KOPT-K1 (cell line): ENCODE measurements around the gene MT1B.
"Not testable (repeated sequence)": the region's sequence is repeated elsewhere in the genome, so short reads cannot be mapped to it uniquely, and the experiment has no call there.

Experiments used
- H3K27ac ChIP-seq: fragments of 200-600 bp; sonication (generic); 2 replicates; pipeline ENCODE4 v1.5.1; 2016; ENCODE audit warnings: antibody characterized with exemption, mild to moderate bottlenecking, low read depth, low read length; ENCODE audit not compliant: poor library complexity, severe bottlenecking
- H3K36me3 ChIP-seq: fragments of 200-600 bp; sonication (generic); 2 replicates; pipeline ENCODE4 v1.5.1; 2017; ENCODE audit warnings: antibody characterized with exemption, mild to moderate bottlenecking, low read length, moderate library complexity; ENCODE audit not compliant: insufficient read depth
- H3K9me3 ChIP-seq: fragments of 200-600 bp; sonication (generic); 2 replicates; pipeline ENCODE4 v1.5.1; 2017; ENCODE audit warnings: antibody characterized with exemption, low read length, mild to moderate bottlenecking; ENCODE audit not compliant: insufficient read depth, poor library complexity, severe bottlenecking

MT1B gene

GRCh38 chr16:56664506-56664905, 12.8 kb downstream of the MT1B start:
- H3K9me3 ChIP-seq, result no peaks in the 10 kb centered on the region
- no peak overlapping the region for H3K27ac ChIP-seq
- no peaks in the 10 kb centered on the region for H3K36me3 ChIP-seq

DNA sequence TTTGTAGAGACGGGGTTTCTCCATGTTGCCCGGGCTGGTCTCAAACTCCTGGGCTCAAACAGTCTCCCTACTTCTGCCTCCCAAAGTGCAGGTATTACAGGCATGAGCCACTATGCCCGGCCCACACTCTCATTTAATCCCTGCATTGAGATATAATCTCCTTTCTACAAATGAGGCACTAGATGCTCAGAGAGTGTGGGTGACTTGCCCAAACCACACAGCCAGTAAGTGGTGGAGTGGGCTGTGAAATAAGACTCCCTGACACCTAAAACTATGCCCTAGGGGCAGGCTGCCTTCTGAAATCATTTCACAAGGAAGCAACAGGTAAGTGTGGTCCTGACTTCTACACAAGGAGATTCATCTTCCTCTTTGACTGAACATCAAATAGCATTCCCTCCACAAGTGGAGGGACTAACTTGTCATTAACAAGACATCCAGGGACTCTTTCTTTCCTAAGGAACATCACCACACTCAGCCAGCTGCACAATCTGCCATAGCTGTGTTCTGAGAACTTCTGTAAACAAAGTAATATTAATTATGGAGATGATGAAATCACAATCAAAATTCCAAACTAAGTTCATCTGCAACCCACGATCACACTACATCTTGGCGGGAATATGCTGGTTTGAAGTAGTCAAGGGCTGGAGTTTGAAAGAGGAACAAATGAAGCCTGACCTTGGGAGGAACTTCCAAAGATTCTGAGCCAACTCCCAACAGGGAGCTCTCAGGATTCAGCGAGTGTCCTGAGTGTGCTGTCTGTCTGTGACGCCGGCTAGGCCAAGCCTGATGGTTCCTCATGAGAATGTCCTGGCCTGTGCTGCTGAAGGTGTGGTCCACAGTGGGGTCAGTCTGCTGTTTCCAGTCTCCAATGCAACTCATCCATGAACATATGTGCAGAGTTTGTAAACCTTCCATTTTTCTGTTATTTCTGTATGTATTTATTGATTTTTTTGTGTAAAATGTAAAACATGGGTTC, 13.9 kb downstream of the MT1B start:
- not testable (repeated sequence) for H3K9me3 ChIP-seq, H3K36me3 ChIP-seq

GRCh38 chr16:56667581-56668571, 16.2 kb downstream of the MT1B start, which contains the start of gene MT1G:
Gene MT1G (minus strand): TSS chr16:56668065. CDS start chr16:56667993, 72 bp downstream.
- H3K27ac ChIP-seq, result no peak within 1 kb of the TSS
- H3K9me3 ChIP-seq, result no peaks in the 10 kb centered on the region
- no peaks in the 10 kb centered on the region for H3K36me3 ChIP-seq

More for the DNA sequence above, 13.9 kb downstream of the MT1B start:
- not testable (repeated sequence) for H3K27ac ChIP-seq

- Histone ChIP-seq H3K36me3 (no peaks in the 10 kb centered on the region), H3K9me3 (no peaks in the 10 kb centered on the region)
Observed at GRCh38 chr16:56669005-56669839, 17.5 kb downstream of the MT1B start, which contains the start of gene MT1H. Gene MT1H (plus strand): TSS chr16:56669814. CDS start chr16:56669885, 71 bp downstream.

DNA sequence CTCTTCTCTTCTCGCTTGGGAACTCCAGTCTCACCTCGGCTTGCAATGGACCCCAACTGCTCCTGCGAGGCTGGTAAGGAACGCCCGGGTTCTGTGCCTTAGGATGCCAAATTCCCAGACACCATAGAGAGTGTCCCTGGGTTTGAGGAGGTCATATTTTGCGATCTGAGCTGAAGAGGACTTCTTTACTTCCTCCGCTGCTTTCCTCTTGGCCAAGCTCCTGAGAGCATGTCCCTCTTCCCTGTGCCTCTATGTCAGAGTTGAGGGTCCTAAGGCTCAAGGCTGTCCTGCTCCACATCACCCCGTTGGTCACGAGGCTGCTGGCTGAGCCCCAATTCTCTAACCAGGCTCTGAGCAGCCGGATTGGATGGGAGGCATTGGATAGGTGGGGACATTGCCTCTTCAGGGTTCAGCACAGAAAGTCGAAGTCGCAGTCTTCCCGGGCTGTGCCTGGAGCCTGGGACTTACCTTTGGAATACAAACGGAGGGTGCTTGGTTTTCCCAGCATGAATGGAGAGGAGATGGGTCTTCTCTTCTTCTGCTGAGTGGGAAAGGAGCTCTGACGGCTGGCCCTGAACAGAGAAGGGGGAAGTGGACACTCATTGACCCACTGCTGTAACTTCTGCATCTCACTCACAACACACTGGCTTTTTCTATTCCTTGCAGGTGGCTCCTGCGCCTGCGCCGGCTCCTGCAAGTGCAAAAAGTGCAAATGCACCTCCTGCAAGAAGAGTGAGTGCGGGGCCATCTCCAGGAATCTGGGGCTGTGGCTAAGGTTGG, 18.3 kb downstream of the MT1B start:
- Histone ChIP-seq H3K36me3 (no peaks in the 10 kb centered on the region), H3K9me3 (no peaks in the 10 kb centered on the region), H3K27ac (no peak overlapping the region)

More at GRCh38 chr16:56669005-56669839, 17.5 kb downstream of the MT1B start, which contains the start of gene MT1H:
- H3K27ac ChIP-seq, result no peak within 1 kb of the TSS

DNA sequence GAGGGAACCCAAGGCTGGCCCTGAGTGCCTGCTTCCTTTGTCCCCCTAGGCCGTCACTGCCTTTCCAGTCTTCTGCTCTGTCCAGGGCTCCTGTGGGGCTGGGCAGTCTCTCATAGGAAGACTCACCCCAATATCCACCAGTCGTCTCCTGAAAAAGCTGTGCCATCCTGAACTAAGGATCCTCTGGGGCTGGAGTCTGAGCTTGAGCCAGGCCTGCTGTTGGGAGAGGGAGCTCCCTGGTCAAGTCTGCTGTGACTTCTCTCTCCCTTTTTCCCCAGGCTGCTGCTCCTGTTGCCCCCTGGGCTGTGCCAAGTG, 18.9 kb downstream of the MT1B start:
- H3K27ac ChIP-seq, result no peak overlapping the region
- no peaks in the 10 kb centered on the region for H3K9me3 ChIP-seq
- H3K36me3 ChIP-seq, result no peaks in the 10 kb centered on the region

DNA sequence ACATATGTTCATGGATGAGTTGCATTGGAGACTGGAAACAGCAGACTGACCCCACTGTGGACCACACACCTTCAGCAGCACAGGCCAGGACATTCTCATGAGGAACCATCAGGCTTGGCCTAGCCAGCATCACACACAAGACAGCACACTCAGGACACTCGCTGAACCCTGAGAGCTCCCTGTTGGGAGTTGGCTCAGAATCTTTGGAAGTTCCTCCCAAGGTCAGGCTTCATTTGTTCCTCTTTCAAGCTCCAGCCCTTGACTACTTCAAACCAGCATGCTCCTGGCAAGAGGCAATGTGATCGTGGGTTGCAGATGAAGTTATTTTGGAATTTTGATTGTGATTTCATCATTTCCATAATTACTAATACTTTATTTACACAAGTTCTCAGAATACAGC, 20.0 kb downstream of the MT1B start:
- H3K27ac ChIP-seq, H3K36me3 ChIP-seq, H3K9me3 ChIP-seq: not testable (repeated sequence)

DNA sequence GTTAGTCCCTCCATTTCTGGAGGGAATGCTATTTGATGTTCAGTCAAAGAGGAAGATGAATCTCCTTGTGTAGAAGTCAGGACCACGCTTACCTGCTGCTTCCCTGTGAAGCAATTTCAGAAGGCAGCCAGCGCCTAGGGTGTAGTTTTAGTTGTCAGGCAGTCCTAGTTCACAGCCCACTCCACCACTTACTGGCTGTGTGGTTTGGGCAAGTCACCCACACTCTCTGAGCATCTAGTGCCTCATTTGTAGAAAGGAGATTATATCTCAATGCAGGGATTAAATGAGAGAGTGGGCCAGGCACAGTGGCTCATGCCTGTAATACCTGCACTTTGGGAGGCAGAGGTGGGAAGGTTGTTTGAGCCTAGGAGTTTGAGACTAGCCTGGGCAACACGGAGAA, 20.5 kb downstream of the MT1B start:
- not testable (repeated sequence) for H3K36me3 ChIP-seq, H3K27ac ChIP-seq, H3K9me3 ChIP-seq

GRCh38 chr16:56672761-56673536, 21.3 kb downstream of the MT1B start:
- Histone ChIP-seq H3K9me3 (no peaks in the 10 kb centered on the region), H3K27ac (no peak overlapping the region), H3K36me3 (no peaks in the 10 kb centered on the region)

DNA sequence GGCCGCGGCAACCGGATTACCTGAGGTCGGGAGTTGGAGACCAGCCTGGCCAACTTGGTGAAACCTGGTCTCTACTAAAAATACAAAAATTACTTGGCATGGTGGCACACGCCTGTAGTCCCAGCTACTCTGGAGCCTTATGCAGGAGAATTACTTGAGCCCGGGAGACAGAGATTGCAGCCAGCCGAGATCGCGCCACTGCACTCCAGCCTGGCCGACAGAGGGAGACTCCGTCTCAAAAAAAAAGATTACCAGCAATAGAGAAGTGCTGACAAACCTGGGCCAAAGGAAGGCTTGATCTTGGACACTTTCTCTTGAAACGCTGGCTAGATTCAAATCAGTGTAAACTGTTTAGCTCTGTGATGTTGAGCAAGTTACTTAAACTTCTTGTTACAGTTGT, 22.2 kb downstream of the MT1B start:
- Histone ChIP-seq H3K9me3 (no peaks in the 10 kb centered on the region), H3K27ac (no peak overlapping the region)

GRCh38 chr16:56674570-56674969, 22.9 kb downstream of the MT1B start:
- not testable (repeated sequence) for H3K9me3 ChIP-seq, H3K36me3 ChIP-seq, H3K27ac ChIP-seq

More for the DNA sequence above, 22.2 kb downstream of the MT1B start:
- H3K36me3 ChIP-seq, result no peaks in the 10 kb centered on the region

DNA sequence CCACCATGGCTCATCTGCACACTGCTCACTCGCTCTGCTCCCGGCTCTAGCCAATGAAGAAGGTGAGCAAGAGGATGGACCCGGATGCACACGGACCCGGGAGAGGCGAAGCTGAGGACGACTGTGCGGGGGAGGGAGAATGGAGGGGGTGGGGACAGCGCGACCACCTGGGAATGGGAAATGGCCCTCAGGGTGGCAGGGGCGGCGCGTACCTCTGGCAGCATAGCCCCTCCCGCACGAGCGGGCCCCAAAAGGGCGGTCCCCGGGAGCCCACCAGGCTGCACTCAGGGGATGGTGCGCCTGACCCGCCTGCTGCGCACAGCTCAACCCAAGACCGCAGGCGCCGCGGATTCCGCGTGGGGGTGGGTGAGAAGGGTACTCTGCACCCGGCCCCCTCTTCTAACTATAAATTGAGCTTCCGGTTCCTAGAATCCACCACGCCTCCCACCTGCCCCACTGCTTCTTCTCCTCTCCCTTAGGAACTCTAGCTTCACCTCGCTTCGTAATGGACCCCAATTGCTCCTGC, 24.1 kb downstream of the MT1B start:
- Histone ChIP-seq H3K27ac (no peak overlapping the region), H3K36me3 (no peaks in the 10 kb centered on the region), H3K9me3 (no peaks in the 10 kb centered on the region)

- H3K36me3 ChIP-seq, result no peaks in the 10 kb centered on the region
- H3K27ac ChIP-seq, result no peak overlapping the region
- H3K9me3 ChIP-seq, result no peaks in the 10 kb centered on the region
Observed at GRCh38 chr16:56677474-56677873, 25.8 kb downstream of the MT1B start.
